Activated naive CD8-positive, alpha-beta T cell treated with anti-CD3 and anti-CD28 coated beads for 36 hours (primary cell): ENCODE data around the gene DNAH14. TPM values are rescaled to one million over a fixed set of nuclear protein-coding genes. Genes with fewer than 3 reads are reported as not detected.

Source experiments
- DNase-seq: peaks from one replicate; pipeline ENCODE4 v3.0.0; 2021
- H3K27ac Mint-ChIP-seq: one replicate; pipeline ENCODE4 v1.8.0; 2022; ENCODE audit warnings: mild to moderate bottlenecking, moderate library complexity, mixed read lengths
- H3K27me3 Mint-ChIP-seq: one replicate; pipeline ENCODE4 v1.8.0; 2022; ENCODE audit warnings: mild to moderate bottlenecking, mixed read lengths
- H3K36me3 Mint-ChIP-seq: one replicate; pipeline ENCODE4 v1.8.0; 2021; ENCODE audit warnings: mild to moderate bottlenecking, mixed read lengths
- H3K4me1 Mint-ChIP-seq: one replicate; pipeline ENCODE4 v1.8.0; 2021; ENCODE audit warnings: mixed read lengths
- H3K4me3 Mint-ChIP-seq: one replicate; pipeline ENCODE4 v1.8.0; 2022; ENCODE audit warnings: mild to moderate bottlenecking, moderate library complexity, mixed read lengths
- H3K9me3 Mint-ChIP-seq: one replicate; pipeline ENCODE4 v1.8.0; 2022; ENCODE audit warnings: mixed read lengths
- total RNA-seq, 2 experiments: library from RNA; stranded (reverse); gene quantifications; one replicate each; pipeline ENCODE4 v1.2.3, GENCODE V29; 2021

The DNAH14 gene
- total RNA-seq, 2 experiments from 2014 or later = 1.0 to 1.8 TPM

DNA sequence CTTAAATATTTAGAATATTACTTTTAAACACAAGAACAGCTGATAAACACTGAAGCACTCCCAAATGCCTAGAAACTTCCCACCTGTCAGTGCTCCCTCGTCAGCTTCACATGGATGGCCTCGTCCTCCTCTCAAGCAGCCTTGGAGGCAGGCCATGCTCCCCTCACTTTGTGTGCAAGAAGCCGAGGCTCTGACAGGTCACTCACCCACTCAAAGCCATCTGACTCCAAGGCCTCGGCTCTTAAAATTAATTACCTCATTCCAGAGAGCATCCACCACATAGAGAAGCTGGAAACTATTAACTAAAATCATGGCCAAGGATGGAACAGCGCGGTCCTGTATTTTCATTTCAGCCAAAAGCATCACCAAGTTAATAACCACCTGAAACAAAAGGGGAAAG is 480.6 kb downstream of the DNAH14 start:
- DNase-seq = no peak
- H3K4me3 Mint-ChIP-seq = no peak overlapping the region
- H3K9me3 Mint-ChIP-seq = no peaks in the 10 kb centered on the region
- H3K36me3 Mint-ChIP-seq = peaks cover 41% of the 10 kb centered on the region
- H3K27me3 Mint-ChIP-seq = no peaks in the 10 kb centered on the region
- no peak overlapping the region for H3K27ac Mint-ChIP-seq
- peaks cover 2% of the 10 kb centered on the region for H3K4me1 Mint-ChIP-seq

GRCh38 chr1:225412321-225412720 is 482.8 kb downstream of the DNAH14 start:
- no peak overlapping the region for H3K4me3 Mint-ChIP-seq
- no peaks in the 10 kb centered on the region for H3K27me3 Mint-ChIP-seq
- peaks cover 7% of the 10 kb centered on the region for H3K4me1 Mint-ChIP-seq
- no peaks in the 10 kb centered on the region for H3K9me3 Mint-ChIP-seq
- peaks cover 37% of the 10 kb centered on the region for H3K36me3 Mint-ChIP-seq
- no peak for DNase-seq
- H3K27ac Mint-ChIP-seq = no peak overlapping the region

GRCh38 chr1:225412803-225413351 is 483.4 kb downstream of the DNAH14 start:
- peaks cover 38% of the 10 kb centered on the region for H3K36me3 Mint-ChIP-seq
- H3K27me3 Mint-ChIP-seq = no peaks in the 10 kb centered on the region
- no peak for DNase-seq

GRCh38 chr1:225413708-225414375 is 484.4 kb downstream of the DNAH14 start:
- Mint-ChIP-seq H3K27ac (no peak overlapping the region), H3K27me3 (no peaks in the 10 kb centered on the region), H3K36me3 (peaks cover 40% of the 10 kb centered on the region), H3K4me3 (no peak overlapping the region), H3K4me1 (peaks cover 9% of the 10 kb centered on the region), H3K9me3 (no peaks in the 10 kb centered on the region)
- no peak for DNase-seq

More at GRCh38 chr1:225412803-225413351, 483.4 kb downstream of the DNAH14 start:
- Mint-ChIP-seq H3K27ac (no peak overlapping the region), H3K4me3 (no peak overlapping the region), H3K4me1 (peaks cover 7% of the 10 kb centered on the region), H3K9me3 (no peaks in the 10 kb centered on the region)

DNA sequence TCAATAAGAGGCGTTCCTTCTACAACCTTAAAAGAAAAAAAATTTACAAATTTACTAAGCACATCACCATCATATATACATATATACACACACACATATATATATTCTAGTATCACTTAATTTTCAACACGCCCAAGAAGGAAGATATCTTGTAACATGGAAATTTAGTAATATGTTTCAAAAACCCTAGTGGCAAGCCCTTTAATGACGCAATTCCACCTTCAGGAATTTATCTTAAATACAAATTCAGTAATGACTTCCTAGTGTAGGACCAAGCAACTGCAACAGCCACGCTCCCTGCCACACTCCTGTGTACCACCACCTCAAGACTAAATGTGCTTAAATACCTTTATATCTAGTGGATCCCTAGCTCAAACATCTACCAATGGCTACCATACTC is 485.8 kb downstream of the DNAH14 start:
- no peak overlapping the region for H3K27ac Mint-ChIP-seq
- H3K4me1 Mint-ChIP-seq = peaks cover 11% of the 10 kb centered on the region
- no peak for DNase-seq
- no peak overlapping the region for H3K4me3 Mint-ChIP-seq
- H3K36me3 Mint-ChIP-seq = peaks cover 41% of the 10 kb centered on the region
- no peaks in the 10 kb centered on the region for H3K27me3 Mint-ChIP-seq
- no peaks in the 10 kb centered on the region for H3K9me3 Mint-ChIP-seq

DNA sequence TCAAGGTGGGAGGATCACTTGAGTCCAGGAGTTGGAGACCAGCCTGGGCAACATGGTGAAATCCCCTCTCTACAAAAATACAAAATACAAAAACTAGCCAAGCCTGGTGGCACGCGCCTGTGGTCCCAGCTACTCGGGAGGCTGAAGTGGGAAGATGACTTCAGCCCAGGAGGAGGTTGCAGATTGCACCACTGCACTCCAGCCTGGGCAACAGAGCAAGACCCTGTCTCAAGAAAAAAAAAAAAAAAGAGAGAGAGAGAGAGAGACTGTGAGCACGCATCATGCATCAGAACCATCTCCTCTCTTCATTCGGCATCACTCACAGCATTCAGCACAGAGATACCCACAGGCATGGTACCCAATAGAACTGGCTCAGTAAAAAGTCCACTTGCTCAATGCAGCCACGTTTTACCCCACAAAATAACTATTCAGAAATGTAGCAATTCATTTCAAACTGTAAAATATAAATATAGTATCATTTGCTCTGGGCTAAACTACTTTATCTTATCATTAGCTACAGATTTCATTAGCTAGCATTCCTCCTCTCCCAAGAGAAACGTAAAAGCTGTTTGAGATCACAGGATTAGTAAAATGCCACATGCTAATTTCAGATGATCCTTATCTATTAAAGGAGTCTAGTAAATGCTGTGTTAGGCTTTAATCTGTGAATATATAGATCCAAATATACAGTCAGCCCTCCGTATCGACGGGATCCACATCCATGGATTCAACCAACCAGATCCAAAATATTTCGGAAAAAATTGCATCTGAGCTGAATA is 486.7 kb downstream of the DNAH14 start:
- no peak for DNase-seq
- Mint-ChIP-seq H3K27me3 (no peaks in the 10 kb centered on the region), H3K9me3 (no peaks in the 10 kb centered on the region), H3K4me1 (peaks cover 10% of the 10 kb centered on the region), H3K27ac (no peak overlapping the region), H3K4me3 (no peak overlapping the region), H3K36me3 (peaks cover 40% of the 10 kb centered on the region)

DNA sequence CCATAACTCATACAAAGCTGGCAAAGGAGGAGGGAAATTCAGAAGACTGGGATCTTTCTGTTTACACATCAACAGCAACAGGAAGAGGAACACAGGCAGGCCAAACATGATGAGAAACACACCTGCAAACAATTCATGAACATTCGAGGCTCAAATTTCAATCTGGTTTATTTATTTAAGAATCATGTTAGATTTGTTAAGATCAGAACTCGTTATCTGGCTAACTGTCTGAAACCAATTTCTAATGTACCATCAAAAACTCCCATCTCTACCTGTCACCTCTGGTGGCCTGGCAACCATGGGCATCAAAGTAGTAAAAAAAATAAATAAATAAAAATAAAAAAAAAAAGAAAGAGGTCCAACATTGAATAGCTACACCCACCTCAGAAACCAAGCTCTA is 488.6 kb downstream of the DNAH14 start:
- no peaks in the 10 kb centered on the region for H3K27me3 Mint-ChIP-seq
- H3K36me3 Mint-ChIP-seq = peaks cover 35% of the 10 kb centered on the region
- H3K27ac Mint-ChIP-seq = no peak overlapping the region
- H3K4me3 Mint-ChIP-seq = no peak overlapping the region
- peaks cover 23% of the 10 kb centered on the region for H3K4me1 Mint-ChIP-seq
- no peak for DNase-seq
- no peaks in the 10 kb centered on the region for H3K9me3 Mint-ChIP-seq

DNA sequence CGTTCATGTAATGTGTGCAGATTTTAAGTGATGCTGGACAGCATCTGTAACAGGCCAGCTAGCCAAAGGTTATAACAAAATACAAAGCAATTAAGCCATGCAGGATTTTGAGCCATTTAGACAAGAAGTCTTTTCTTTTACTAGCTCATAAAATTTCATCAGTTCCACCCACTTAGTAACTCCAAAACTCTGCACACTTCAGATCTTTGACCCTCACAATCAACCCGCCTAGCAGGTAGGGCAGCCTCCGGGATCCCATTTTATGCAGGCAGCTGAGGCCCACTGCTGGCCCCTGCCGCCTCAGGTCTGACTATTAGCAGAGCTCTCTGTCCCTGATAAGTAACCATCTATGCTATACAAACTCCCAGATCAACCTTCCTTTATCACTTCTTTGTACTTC is 489.1 kb downstream of the DNAH14 start:
- H3K9me3 Mint-ChIP-seq = no peaks in the 10 kb centered on the region
- peaks cover 27% of the 10 kb centered on the region for H3K4me1 Mint-ChIP-seq
- no peak overlapping the region for H3K4me3 Mint-ChIP-seq
- H3K27me3 Mint-ChIP-seq = no peaks in the 10 kb centered on the region
- H3K27ac Mint-ChIP-seq = no peak overlapping the region
- H3K36me3 Mint-ChIP-seq = peaks cover 37% of the 10 kb centered on the region
- DNase-seq = no peak

- peaks cover 47% of the 10 kb centered on the region for H3K4me1 Mint-ChIP-seq
- H3K27me3 Mint-ChIP-seq = no peaks in the 10 kb centered on the region
- no peak for DNase-seq
- H3K9me3 Mint-ChIP-seq = no peaks in the 10 kb centered on the region
- no peak overlapping the region for H3K4me3 Mint-ChIP-seq
- H3K36me3 Mint-ChIP-seq = peaks cover 33% of the 10 kb centered on the region
- H3K27ac Mint-ChIP-seq = no peak overlapping the region
Measured at GRCh38 chr1:225422031-225422605, 492.6 kb downstream of the DNAH14 start.

DNA sequence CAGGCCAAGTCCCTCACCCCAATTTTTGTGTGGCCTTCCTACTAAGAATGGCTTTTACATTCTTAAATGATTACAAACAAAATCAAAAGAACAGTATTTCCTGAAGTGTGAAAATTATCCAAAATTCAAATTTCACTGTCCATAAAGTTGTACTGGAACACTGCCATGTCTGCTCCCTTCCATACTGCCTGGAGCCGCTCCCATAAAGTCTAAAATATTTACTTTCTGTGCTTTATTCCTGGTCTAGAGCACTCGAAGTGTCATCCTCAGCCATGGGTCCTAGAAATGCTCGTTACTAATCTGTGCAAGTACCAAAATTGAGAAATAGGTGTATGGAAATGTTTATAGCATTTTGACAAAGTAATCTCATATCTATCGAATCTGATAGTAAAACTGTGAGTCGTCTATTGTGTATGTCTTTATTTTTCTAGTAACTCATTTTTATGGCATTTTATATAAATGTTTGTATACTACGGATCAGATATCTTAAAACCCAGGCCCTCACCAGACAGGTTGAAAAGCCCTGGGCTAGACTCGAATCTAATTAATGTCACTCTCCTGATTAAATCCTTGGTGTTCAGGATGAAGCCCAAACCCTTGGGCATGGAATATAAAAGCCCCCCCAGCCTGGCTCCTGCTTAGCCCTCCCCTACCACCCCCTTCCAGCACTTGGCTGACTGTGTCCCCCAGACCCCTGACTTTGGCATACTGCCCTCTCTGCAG is 493.5 kb downstream of the DNAH14 start:
- DNase-seq = no peak
- Mint-ChIP-seq H3K27me3 (no peaks in the 10 kb centered on the region), H3K9me3 (no peaks in the 10 kb centered on the region), H3K36me3 (peaks cover 29% of the 10 kb centered on the region), H3K4me3 (no peak overlapping the region), H3K27ac (no peak overlapping the region), H3K4me1 (peaks cover 47% of the 10 kb centered on the region)

GRCh38 chr1:225423518-225423855 is 494.0 kb downstream of the DNAH14 start:
- Mint-ChIP-seq H3K27ac (no peak overlapping the region), H3K9me3 (no peaks in the 10 kb centered on the region), H3K4me1 (peaks cover 47% of the 10 kb centered on the region), H3K27me3 (no peaks in the 10 kb centered on the region), H3K36me3 (peaks cover 27% of the 10 kb centered on the region), H3K4me3 (no peak overlapping the region)
- DNase-seq = no peak

GRCh38 chr1:225424562-225425200 is 495.2 kb downstream of the DNAH14 start:
- no peak for DNase-seq
- Mint-ChIP-seq H3K36me3 (peaks cover 22% of the 10 kb centered on the region), H3K4me3 (peak overlapping the region; percentile 95), H3K9me3 (no peaks in the 10 kb centered on the region), H3K27ac (no peak overlapping the region), H3K27me3 (no peaks in the 10 kb centered on the region), H3K4me1 (peaks cover 54% of the 10 kb centered on the region)

GRCh38 chr1:225425201-225425786 is 495.8 kb downstream of the DNAH14 start:
- no peaks in the 10 kb centered on the region for H3K9me3 Mint-ChIP-seq
- H3K27ac Mint-ChIP-seq = no peak overlapping the region
- H3K36me3 Mint-ChIP-seq = peaks cover 20% of the 10 kb centered on the region
- H3K4me3 Mint-ChIP-seq = peak overlapping the region; percentile 95
- H3K4me1 Mint-ChIP-seq = peaks cover 56% of the 10 kb centered on the region
- H3K27me3 Mint-ChIP-seq = no peaks in the 10 kb centered on the region
- no peak for DNase-seq
